NB4 (cell line): ENCODE measurements around the gene GPX1.

Experiments used
- POLR2A ChIP-seq: IDR thresholded peaks from 2 replicates; pipeline ENCODE4 v1.6.1; 2011; ENCODE audit warnings: mild to moderate bottlenecking; ENCODE audit not compliant: insufficient read length; ENCODE audit errors: extremely low read depth
- TF ChIP-seq, protein P1 (sequence below): IDR thresholded peaks from one replicate; pipeline ENCODE4 v1.5.1; 2012; ENCODE audit warnings: low read depth, low read length
- TF ChIP-seq, protein P2 (sequence below): IDR thresholded peaks from 2 replicates; pipeline ENCODE4 v1.6.1; 2011; ENCODE audit warnings: low read depth, low read length

DNA sequence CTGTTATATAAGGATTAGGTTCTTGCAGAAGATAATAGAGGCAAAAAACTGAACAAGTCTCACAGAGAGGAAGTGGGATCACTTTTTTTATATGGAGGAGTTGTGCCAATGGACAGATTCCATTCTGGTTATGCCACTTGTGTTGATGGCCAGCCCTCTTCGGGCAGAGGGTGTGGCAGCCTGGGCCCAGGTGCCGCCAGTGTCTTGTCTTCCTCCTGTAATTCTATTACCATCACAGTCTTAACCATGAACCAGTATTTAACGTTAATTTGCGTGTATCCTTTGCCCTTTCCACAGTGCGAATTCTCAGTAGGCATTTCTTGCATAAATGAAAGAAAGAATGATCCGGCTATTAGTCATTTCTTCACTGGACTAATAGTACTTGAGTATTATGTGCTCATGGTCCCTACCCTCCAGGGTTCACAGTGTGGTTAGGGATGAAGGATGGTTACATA lies 11.3 kb downstream of the GPX1 start:
- TF ChIP-seq, protein P1, sequence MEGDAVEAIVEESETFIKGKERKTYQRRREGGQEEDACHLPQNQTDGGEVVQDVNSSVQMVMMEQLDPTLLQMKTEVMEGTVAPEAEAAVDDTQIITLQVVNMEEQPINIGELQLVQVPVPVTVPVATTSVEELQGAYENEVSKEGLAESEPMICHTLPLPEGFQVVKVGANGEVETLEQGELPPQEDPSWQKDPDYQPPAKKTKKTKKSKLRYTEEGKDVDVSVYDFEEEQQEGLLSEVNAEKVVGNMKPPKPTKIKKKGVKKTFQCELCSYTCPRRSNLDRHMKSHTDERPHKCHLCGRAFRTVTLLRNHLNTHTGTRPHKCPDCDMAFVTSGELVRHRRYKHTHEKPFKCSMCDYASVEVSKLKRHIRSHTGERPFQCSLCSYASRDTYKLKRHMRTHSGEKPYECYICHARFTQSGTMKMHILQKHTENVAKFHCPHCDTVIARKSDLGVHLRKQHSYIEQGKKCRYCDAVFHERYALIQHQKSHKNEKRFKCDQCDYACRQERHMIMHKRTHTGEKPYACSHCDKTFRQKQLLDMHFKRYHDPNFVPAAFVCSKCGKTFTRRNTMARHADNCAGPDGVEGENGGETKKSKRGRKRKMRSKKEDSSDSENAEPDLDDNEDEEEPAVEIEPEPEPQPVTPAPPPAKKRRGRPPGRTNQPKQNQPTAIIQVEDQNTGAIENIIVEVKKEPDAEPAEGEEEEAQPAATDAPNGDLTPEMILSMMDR: no peak
- no peak for TF ChIP-seq POLR2A
- TF ChIP-seq, protein P2, sequence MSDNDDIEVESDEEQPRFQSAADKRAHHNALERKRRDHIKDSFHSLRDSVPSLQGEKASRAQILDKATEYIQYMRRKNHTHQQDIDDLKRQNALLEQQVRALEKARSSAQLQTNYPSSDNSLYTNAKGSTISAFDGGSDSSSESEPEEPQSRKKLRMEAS: no peak
